Spleen (tissue), 11 donors: ENCODE measurements around the gene RNF150. TPM values are rescaled to one million over a fixed set of nuclear protein-coding genes. Genes with fewer than 3 reads are reported as not detected.
A peak's percentile ranks its signal among the peaks of the same experiment; 100 is the strongest.

Experiments used
- DNase-seq: peaks from one replicate; pipeline ENCODE4 v3.0.0-alpha.2; 2020
- H3K27ac ChIP-seq, 8 donors: fragments of 200-600 bp; sonication (generic) in 7 of 8; 1 replicate in 4 of 8; 2 replicates in 4 of 8; pipeline versions ENCODE4 v1.5.0 to v1.8.0; 2016 to 2021; ENCODE audit warnings: inconsistent platforms in 4 of 8, mild to moderate bottlenecking in 4 of 8, moderate library complexity in 1 of 8
- H3K27me3 ChIP-seq, 7 donors: fragments of 200-600 bp; sonication (generic) in 6 of 7; replicated peaks in 1 of 7; 1 replicate in 4 of 7; 2 replicates in 3 of 7; pipeline versions ENCODE4 v1.5.0 to v1.8.0; 2016 to 2021; ENCODE audit warnings: inconsistent platforms in 3 of 7, mild to moderate bottlenecking in 1 of 7
- H3K36me3 ChIP-seq, 6 donors: fragments of 200-600 bp; sonication (generic) in 5 of 6; 1 replicate in 4 of 6; 2 replicates in 2 of 6; pipeline versions ENCODE4 v1.5.0 to v1.8.0; 2016 to 2021; ENCODE audit warnings: inconsistent platforms in 2 of 6
- H3K4me1 ChIP-seq, 6 donors: fragments of 200-600 bp; sonication (generic) in 5 of 6; 1 replicate in 3 of 6; 2 replicates in 3 of 6; pipeline versions ENCODE4 v1.5.0 to v1.8.0; 2016 to 2021; ENCODE audit warnings: inconsistent platforms in 3 of 6
- H3K4me3 ChIP-seq, 8 donors: fragments of 200-600 bp; sonication (generic) in 7 of 8; 1 replicate in 4 of 8; 2 replicates in 4 of 8; pipeline versions ENCODE4 v1.5.0 to v1.8.0; 2016 to 2021; ENCODE audit warnings: inconsistent platforms in 4 of 8, mild to moderate bottlenecking in 4 of 8, moderate library complexity in 2 of 8
- H3K9me3 ChIP-seq, 8 donors: fragments of 200-600 bp; sonication (generic) in 7 of 8; 1 replicate in 4 of 8; 2 replicates in 4 of 8; pipeline versions ENCODE4 v1.5.0 to v1.8.0; 2016 to 2021; ENCODE audit warnings: inconsistent platforms in 4 of 8
- CTCF ChIP-seq, 11 experiments: fragments of 200-600 bp in 7 of 11; fragments of 450-650 bp in 4 of 11; sonication (generic) in 4 of 11; IDR thresholded peaks in 8 of 11; conservative IDR thresholded peaks in 3 of 11; 1 replicate in 7 of 11; 2 replicates in 4 of 11; pipeline versions ENCODE4 v1.4.0 to v1.8.0; 2016 to 2021; ENCODE audit warnings: antibody characterized with exemption in 11 of 11, inconsistent platforms in 4 of 11, mild to moderate bottlenecking in 1 of 11
- POLR2A ChIP-seq, 3 donors: fragments of 450-650 bp; IDR thresholded peaks; one replicate each; pipeline ENCODE4 v1.5.1; 2017; ENCODE audit warnings: antibody characterized with exemption in 3 of 3, mild to moderate bottlenecking in 1 of 3
- POLR2AphosphoS5 ChIP-seq, 3 donors: sonication (generic); formaldehyde crosslinking; IDR thresholded peaks; one replicate each; pipeline ENCODE4 v1.5.1; 2017; ENCODE audit warnings: antibody characterized with exemption in 3 of 3
- WGBS, 5 donors: extraction: QIAGEN DNeasy Blood & Tissue Kit in 3 of 5; methylation state at CpG; one replicate each; pipeline versions ENCODE4 v1.1.5 to v1.1.7; 2013 to 2018; 5-methylcytosine and 5-hydroxymethylcytosine counted together
- intact Hi-C: fragments of 100-400 bp; cut with DNase I; formaldehyde crosslinking; loops from one replicate; pipeline ENCODE4 v1.15.0; 2023; ENCODE audit warnings: low total_unique reads
- polyA plus RNA-seq, 3 donors: library from polyadenylated mRNA; stranded (reverse); fragments of 200-250 nt; gene quantifications; one replicate each; pipeline ENCODE4 v1.2.1, GENCODE V29; 2013
- total RNA-seq, 7 donors: library from RNA; depleted of rRNA in 3 of 7; stranded (reverse); fragments of >200 nt in 3 of 7; fragmentation: NEBNext Ultra II Directional in 4 of 7; extraction: Animal tissue kit (Norgen Biotek cat#: 25700) in 4 of 7; gene quantifications; one replicate each; pipeline versions ENCODE4 v1.1.0 to v1.2.1, GENCODE V29; 2016 to 2021
- donor health status: healthy with polysubstance abuse.
- donor health status: DM: no; HTN: no; CAD: no; lungs with moderate emphysema.
- donor health status: DM: no; HTN: no; CAD: no.
- donor health status: Bipolar disorder and iron deficiency.
- donor health status: healthy.
- donor health status: DM: no; HTN: no; CAD: no.
- donor health status: DM: yes; HTN: yes; CAD: no.

RNF150 gene
- total and polyA plus RNA-seq, 10 donors: 1.2 to 42.1 (median 19.2) TPM

GRCh38 chr4:141153751-141154510, 20.7 kb upstream of the RNF150 start:
- Histone ChIP-seq H3K4me1 (peaks cover 0 to 4% (median 0%) of the 10 kb centered on the region in 6 donors), H3K36me3 (no peaks in the 10 kb centered on the region), H3K9me3 (no peaks in the 10 kb centered on the region), H3K4me3 (no peak overlapping the region), H3K27me3 (no peaks in the 10 kb centered on the region), H3K27ac (peak overlapping the region in 3 of 8 donors; percentile 12 to 54 (median 32))
- DNase-seq: no peak
- no peak for TF ChIP-seq CTCF (IDR thresholded peaks at IDR 0.05 in 8 of 11, conservative IDR thresholded peaks at IDR 0.05 in 3 of 11)
- TF ChIP-seq POLR2AphosphoS5 (IDR thresholded peaks at IDR 0.05): peak in 1 of 3 donors; percentile 61
- no peak for TF ChIP-seq POLR2A (IDR thresholded peaks at IDR 0.05)
- intact Hi-C loops: no loop called here
- WGBS, 5 donors: 54 to 79% (median 65%) methylated on average over 4 of the region's 4 CpGs

GRCh38 chr4:141144207-141144606, 10.9 kb upstream of the RNF150 start:
- intact Hi-C loops: no loop called here
- 86 to 95% (median 90%) methylated on average over 2 of the region's 2 CpGs for WGBS, 5 donors
- Histone ChIP-seq H3K27me3 (peaks cover 0 to 4% (median 0%) of the 10 kb centered on the region in 7 donors), H3K4me3 (no peak overlapping the region), H3K4me1 (no peaks in the 10 kb centered on the region), H3K27ac (no peak overlapping the region), H3K9me3 (no peaks in the 10 kb centered on the region), H3K36me3 (no peaks in the 10 kb centered on the region)
- TF ChIP-seq CTCF (IDR thresholded peaks at IDR 0.05 in 8 of 11, conservative IDR thresholded peaks at IDR 0.05 in 3 of 11) (no peak), POLR2A (IDR thresholded peaks at IDR 0.05) (no peak), POLR2AphosphoS5 (IDR thresholded peaks at IDR 0.05) (no peak)
- no peak for DNase-seq

DNA sequence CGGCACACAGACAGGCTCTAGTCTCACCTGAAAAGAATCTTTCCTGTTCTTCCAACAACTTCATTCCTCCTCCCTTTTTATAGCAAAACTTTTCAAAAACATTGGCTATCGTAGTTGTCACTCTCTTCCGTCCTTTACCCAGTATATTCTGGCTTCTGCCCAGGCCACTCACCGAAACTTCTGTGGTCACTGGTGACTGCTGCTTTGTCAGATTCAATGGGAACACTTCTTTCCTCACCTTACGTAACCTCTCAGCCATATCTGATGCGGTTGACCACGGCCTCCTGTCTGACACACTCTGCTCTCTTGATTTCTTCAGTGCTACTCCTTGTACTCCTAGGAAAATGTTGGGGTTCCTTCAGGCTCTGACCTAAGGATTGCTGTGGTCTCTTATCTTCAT, 9.2 kb upstream of the RNF150 start:
- Histone ChIP-seq H3K4me3 (no peak overlapping the region), H3K27ac (no peak overlapping the region), H3K4me1 (no peaks in the 10 kb centered on the region), H3K36me3 (no peaks in the 10 kb centered on the region), H3K9me3 (no peaks in the 10 kb centered on the region), H3K27me3 (peaks cover 0 to 5% (median 0%) of the 10 kb centered on the region in 7 donors)
- no peak for TF ChIP-seq CTCF (IDR thresholded peaks at IDR 0.05 in 8 of 11, conservative IDR thresholded peaks at IDR 0.05 in 3 of 11)
- no peak for TF ChIP-seq POLR2A (IDR thresholded peaks at IDR 0.05)
- TF ChIP-seq POLR2AphosphoS5 (IDR thresholded peaks at IDR 0.05): no peak
- DNase-seq: no peak
- 35 to 66% (median 39%) methylated on average over 7 of the region's 7 CpGs for WGBS, 5 donors
- intact Hi-C loops: no loop called here

DNA sequence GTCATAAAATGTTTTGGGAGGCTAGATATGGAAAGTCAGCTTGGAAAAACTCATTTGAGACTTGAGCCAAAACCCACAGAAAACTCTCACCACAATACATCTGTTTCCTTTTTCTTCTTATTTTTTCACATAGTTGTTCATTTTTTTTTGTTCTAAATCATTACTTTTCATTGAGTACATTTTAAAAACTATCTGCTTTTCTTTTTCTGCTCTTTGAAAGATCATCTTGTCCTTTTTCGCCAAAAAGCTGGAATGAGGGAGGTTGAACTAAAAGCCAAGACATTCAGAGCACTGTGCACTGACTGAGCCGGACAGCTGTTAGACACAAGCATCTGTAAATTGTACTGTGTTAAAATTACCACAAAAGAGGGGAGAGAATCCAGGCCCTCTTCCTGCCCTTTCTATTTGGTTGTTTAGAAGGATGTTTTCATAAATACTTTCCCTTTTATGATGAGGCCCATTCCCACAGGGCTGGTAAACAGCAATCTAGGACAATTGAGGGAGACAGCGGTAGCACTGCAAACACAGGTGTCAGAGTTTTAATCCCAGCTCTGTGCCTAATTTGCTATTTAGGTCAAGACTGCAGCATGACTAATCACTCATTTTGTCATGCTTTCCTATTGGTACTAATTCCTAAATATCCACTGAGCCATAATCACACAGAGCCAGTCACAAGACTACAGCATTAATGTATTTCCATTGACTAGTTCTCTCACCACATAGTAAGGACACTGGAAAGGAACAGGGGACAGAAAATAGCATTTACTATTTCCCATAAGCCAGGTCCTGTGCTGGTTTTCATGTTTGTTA, 7.3 kb upstream of the RNF150 start:
- H3K4me1 ChIP-seq: no peaks in the 10 kb centered on the region
- 67 to 78% (median 73%) methylated on average over 3 of the region's 3 CpGs for WGBS, 5 donors
- H3K27me3 ChIP-seq: peaks cover 0 to 11% (median 0%) of the 10 kb centered on the region in 7 donors
- no peak overlapping the region for H3K4me3 ChIP-seq
- H3K9me3 ChIP-seq: no peaks in the 10 kb centered on the region
- DNase-seq: no peak
- H3K27ac ChIP-seq: peak overlapping the region in 5 of 8 donors; percentile 6 to 43 (median 40)
- H3K36me3 ChIP-seq: no peaks in the 10 kb centered on the region
- TF ChIP-seq POLR2A (IDR thresholded peaks at IDR 0.05): no peak
- intact Hi-C loops: no loop called here
